IPS-15b (cell line): Measurements from ENCODE around the gene CPSF3.

Experiments
- H3K27me3 ChIP-seq: one replicate; pipeline ENCODE4 v1.6.1; 2013; ENCODE audit warnings: low read length; ENCODE audit not compliant: control insufficient read depth, insufficient read depth
- H3K36me3 ChIP-seq: one replicate; pipeline ENCODE4 v1.6.1; 2013; ENCODE audit warnings: low read length; ENCODE audit not compliant: control insufficient read depth, insufficient read depth
- H3K4me1 ChIP-seq: one replicate; pipeline ENCODE4 v1.6.1; 2013; ENCODE audit warnings: mild to moderate bottlenecking, low read length; ENCODE audit not compliant: control insufficient read depth, insufficient read depth
- H3K4me3 ChIP-seq: one replicate; pipeline ENCODE4 v1.5.1; 2013; ENCODE audit warnings: low read depth, low read length
- H3K9ac ChIP-seq: one replicate; pipeline ENCODE4 v1.6.1; 2013; ENCODE audit warnings: low read depth, mild to moderate bottlenecking, low read length
- H3K9me3 ChIP-seq: one replicate; pipeline ENCODE4 v1.6.1; 2013; ENCODE audit warnings: mild to moderate bottlenecking, low read length; ENCODE audit not compliant: control insufficient read depth, insufficient read depth

CPSF3 gene

GRCh38 chr2:9415516-9416169, 7.8 kb upstream of the CPSF3 start:
- Histone ChIP-seq H3K4me1 (no peaks in the 10 kb centered on the region), H3K36me3 (no peaks in the 10 kb centered on the region), H3K4me3 (no peak overlapping the region), H3K9ac (no peak overlapping the region), H3K27me3 (no peaks in the 10 kb centered on the region), H3K9me3 (no peaks in the 10 kb centered on the region)

DNA sequence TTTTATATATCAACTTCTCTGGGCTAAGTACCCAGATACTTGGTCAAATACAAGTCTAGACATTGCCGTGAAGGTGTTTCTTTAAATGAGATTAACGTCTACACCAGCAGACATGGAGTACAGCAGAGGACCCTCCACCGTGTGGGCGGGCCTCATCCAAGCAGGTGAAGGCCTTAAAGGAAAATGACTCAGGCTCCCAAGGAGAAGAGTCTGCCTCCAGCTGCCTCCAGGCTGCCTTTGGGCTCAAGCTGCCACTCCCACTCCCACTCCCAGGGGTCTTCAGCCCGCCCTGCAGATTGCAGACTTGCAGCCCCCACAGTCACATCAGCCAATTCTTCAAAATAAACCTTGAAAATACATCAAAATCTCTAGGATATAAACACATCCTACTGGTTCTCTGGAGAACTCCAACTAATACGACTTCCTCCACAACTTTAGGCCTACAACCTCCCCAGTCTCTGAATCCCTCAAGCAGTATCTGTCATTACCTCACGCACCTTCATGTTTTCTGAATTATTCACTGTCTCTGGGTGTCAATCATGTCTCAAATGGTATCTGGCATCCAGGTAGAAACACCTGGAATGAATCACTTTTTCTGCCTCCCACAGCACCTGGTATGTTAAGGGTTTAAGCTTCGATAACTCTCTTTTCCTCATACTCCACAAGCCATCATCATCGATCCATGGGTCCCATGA, 7.0 kb upstream of the CPSF3 start:
- Histone ChIP-seq H3K9ac (no peak overlapping the region), H3K4me1 (no peaks in the 10 kb centered on the region), H3K36me3 (no peaks in the 10 kb centered on the region), H3K9me3 (no peaks in the 10 kb centered on the region), H3K27me3 (no peaks in the 10 kb centered on the region), H3K4me3 (no peak overlapping the region)

GRCh38 chr2:9416962-9417316, 6.5 kb upstream of the CPSF3 start:
- Histone ChIP-seq H3K36me3 (no peaks in the 10 kb centered on the region), H3K4me1 (no peaks in the 10 kb centered on the region), H3K27me3 (no peaks in the 10 kb centered on the region), H3K9ac (no peak overlapping the region), H3K4me3 (no peak overlapping the region), H3K9me3 (no peaks in the 10 kb centered on the region)

- Histone ChIP-seq H3K27me3 (no peaks in the 10 kb centered on the region), H3K9ac (no peak overlapping the region), H3K9me3 (no peaks in the 10 kb centered on the region), H3K36me3 (no peaks in the 10 kb centered on the region), H3K4me1 (no peaks in the 10 kb centered on the region), H3K4me3 (no peak overlapping the region)
Measured at GRCh38 chr2:9417725-9418124, 5.7 kb upstream of the CPSF3 start.

GRCh38 chr2:9418746-9419145, 4.7 kb upstream of the CPSF3 start:
- H3K27me3 ChIP-seq, result no peaks in the 10 kb centered on the region
- no peaks in the 10 kb centered on the region for H3K9me3 ChIP-seq
- no peak overlapping the region for H3K4me3 ChIP-seq
- no peaks in the 10 kb centered on the region for H3K36me3 ChIP-seq
- no peaks in the 10 kb centered on the region for H3K4me1 ChIP-seq
- no peak overlapping the region for H3K9ac ChIP-seq

DNA sequence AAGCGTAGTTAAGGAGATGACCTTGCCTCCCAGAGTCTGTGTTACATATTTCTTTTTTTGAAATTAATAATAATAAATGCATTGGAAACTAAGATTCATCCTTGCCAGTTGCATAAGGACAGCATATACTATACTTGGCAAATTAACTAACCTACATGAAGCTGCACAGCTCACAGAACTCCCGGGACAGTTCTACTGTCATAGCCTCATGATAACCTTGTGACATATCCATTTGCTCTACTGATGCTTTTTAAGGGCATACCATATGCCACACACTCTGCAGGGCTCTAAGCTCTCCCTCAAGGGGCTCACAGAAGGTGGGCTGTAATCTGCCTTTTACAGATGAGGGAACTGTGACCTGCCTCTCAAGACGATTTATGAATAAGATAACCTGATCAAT, 3.9 kb upstream of the CPSF3 start:
- no peaks in the 10 kb centered on the region for H3K36me3 ChIP-seq
- H3K4me1 ChIP-seq, result no peaks in the 10 kb centered on the region
- H3K4me3 ChIP-seq, result no peak overlapping the region
- no peaks in the 10 kb centered on the region for H3K9me3 ChIP-seq
- no peak overlapping the region for H3K9ac ChIP-seq
- H3K27me3 ChIP-seq, result no peaks in the 10 kb centered on the region

- Histone ChIP-seq H3K9ac (no peak overlapping the region), H3K4me1 (no peaks in the 10 kb centered on the region), H3K36me3 (no peaks in the 10 kb centered on the region)
Measured at GRCh38 chr2:9420495-9420894, 3.0 kb upstream of the CPSF3 start.

GRCh38 chr2:9422321-9423099, 944 bp upstream of the CPSF3 start:
- H3K9me3 ChIP-seq, result no peaks in the 10 kb centered on the region
- H3K27me3 ChIP-seq, result no peaks in the 10 kb centered on the region
- peak overlapping the region; percentile 95 for H3K4me3 ChIP-seq
- no peaks in the 10 kb centered on the region for H3K36me3 ChIP-seq
- H3K4me1 ChIP-seq, result no peaks in the 10 kb centered on the region
- H3K9ac ChIP-seq, result peak overlapping the region; percentile 48

More at GRCh38 chr2:9420495-9420894, 3.0 kb upstream of the CPSF3 start:
- Histone ChIP-seq H3K9me3 (no peaks in the 10 kb centered on the region), H3K27me3 (no peaks in the 10 kb centered on the region), H3K4me3 (no peak overlapping the region)

GRCh38 chr2:9423922-9424272, 443 bp downstream of the CPSF3 start:
- Histone ChIP-seq H3K36me3 (no peaks in the 10 kb centered on the region), H3K4me1 (no peaks in the 10 kb centered on the region)

DNA sequence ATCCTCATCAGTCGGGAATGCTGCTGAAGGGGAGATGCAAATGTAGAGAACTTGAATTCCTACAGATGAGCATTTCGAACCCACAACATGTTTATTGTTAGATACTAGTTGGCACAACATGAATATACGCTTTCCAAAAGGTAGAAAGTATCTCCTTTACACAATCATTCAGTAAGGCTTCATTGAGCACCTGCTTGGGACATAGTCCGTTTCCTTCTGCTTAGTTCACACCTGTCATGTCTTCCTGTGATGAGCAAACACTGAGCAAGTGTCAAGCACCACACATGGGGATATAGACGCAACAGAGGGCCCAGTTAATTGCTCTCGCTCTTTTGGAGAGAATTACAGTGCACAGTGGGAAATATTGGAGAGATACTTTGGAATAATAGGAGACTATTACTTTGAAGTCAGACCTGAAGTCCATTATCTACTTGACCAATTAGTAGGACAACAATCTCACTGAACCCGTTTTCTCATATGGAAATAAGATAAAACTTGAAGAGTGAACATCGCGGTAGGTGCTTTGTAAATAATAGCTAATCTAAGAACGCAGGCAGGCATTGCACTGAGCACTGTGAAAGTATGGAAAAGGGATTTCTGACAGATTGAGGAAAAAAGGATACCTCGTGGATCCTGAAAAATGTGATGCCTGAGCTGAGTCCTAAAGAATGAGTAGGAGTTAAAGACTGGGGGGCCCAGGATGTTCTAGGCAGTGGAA, 1.2 kb downstream of the CPSF3 start:
- no peaks in the 10 kb centered on the region for H3K9me3 ChIP-seq
- H3K36me3 ChIP-seq, result no peaks in the 10 kb centered on the region
- peak overlapping the region; percentile 95 for H3K4me3 ChIP-seq
- H3K4me1 ChIP-seq, result no peaks in the 10 kb centered on the region
- peak overlapping the region; percentile 95 for H3K9ac ChIP-seq
- no peaks in the 10 kb centered on the region for H3K27me3 ChIP-seq

More at GRCh38 chr2:9423922-9424272, 443 bp downstream of the CPSF3 start:
- peak overlapping the region; percentile 95 for H3K9ac ChIP-seq
- H3K27me3 ChIP-seq, result no peaks in the 10 kb centered on the region
- peak overlapping the region; percentile 95 for H3K4me3 ChIP-seq
- no peaks in the 10 kb centered on the region for H3K9me3 ChIP-seq

DNA sequence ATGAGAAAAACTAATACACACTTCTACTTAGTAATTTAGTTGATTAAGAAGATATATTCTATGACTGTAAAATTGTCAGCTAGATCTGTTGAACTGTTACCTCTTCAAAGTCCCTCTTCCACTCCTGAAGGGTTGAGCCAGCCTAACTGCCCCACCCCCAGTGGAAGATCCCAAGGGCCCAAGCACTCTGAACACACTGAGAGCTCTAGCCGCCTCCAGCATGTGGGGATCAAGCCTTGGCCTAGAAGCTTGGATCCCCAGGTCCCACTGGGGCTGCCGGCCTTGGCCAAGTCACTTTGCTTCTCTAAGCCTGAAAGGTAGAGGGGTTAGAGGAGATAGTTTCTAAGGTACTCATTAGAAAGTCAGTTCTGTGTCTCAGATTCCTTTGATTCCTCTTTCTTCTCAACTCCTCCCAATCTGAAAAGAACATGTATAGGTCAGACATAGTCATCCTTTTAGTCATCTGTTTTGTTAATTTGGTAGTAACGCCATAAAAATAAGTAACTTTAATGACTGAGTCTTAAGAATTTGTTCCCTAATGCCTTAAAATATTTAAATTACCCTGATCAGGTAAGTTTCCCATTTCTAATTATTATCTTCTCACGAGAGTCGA, 5.6 kb downstream of the CPSF3 start:
- peaks cover 6% of the 10 kb centered on the region for H3K36me3 ChIP-seq
- H3K4me1 ChIP-seq, result no peaks in the 10 kb centered on the region
- H3K4me3 ChIP-seq, result no peak overlapping the region
- no peaks in the 10 kb centered on the region for H3K9me3 ChIP-seq
- H3K27me3 ChIP-seq, result no peaks in the 10 kb centered on the region
- no peak overlapping the region for H3K9ac ChIP-seq
